ENCODE data around the gene CYB561.

The CYB561 gene

DNA sequence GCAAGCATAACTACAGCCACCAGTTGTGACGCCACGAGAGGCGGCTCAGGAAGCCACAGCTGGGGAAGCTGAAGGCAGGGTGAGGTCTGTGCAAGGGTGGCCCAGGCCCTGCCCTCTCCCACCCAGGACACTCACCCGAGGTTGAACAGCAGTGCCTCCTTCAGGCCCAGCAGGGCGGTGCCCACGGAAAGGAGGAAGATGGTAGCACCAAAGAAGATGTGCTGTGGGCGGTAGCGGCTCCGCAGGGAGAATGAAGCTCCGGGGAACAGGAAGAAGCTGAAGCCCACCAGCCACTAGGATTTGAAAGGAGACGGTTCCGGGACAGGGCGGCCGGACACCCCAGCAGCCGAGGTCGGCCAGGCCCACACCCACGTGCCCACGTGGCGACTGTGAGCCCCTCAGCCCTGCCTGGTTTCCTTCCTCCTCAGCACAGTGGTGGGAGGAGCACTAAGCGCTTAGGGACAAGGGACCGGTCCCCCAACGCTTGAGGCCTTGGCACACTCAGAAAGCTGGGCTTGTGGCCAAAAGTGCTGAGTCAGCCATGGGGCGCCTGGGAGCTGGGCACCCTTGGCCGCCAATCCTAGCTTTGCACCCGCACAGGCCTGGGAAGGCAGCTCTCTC is 11.0 kb downstream of the CYB561 start:
- DNase-seq (ENCODE audit: low spot score) = peak; percentile 70

DNA sequence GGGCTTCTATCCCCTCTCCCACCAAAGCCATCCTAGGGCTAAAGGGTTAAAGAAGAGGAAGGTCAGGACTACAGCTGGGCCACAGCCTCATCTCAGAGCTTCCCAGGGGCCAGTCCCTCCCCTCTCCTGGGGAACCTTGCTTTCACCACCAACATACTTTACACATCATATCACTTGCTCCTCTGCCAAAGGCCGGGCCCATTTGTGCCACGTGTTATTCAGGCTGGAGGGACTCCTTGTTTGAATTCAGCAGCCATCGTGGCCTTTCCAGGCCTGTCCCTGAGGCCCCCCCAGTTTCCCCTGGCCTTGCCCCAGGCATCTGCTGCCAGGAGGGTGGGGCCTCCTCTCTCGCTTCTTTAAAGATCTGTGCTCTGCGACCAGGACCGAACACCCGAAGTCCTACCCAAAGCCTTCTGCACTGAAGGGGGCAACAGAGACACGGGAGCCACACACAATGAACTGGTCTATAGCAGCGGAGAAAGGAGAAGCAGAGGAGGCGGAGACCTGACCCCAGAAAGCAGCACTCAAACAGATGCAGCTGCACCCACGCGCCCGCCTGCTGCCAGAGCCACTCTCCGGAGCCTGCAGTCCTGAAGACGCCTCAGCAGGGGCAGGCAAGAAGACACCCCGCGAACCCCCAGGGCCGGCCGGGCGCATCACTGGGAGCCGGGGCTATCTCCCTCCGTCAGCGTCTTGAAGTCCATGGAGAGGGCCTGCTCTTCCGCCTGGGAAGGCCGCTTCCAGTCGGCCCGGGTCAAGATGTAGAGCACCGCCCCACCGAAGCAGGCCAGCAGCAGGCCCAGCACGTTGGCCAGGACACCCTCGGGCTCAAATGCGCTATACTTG is 12.1 kb downstream of the CYB561 start:
- peak; percentile 33 for DNase-seq (ENCODE audit: low spot score)

DNA sequence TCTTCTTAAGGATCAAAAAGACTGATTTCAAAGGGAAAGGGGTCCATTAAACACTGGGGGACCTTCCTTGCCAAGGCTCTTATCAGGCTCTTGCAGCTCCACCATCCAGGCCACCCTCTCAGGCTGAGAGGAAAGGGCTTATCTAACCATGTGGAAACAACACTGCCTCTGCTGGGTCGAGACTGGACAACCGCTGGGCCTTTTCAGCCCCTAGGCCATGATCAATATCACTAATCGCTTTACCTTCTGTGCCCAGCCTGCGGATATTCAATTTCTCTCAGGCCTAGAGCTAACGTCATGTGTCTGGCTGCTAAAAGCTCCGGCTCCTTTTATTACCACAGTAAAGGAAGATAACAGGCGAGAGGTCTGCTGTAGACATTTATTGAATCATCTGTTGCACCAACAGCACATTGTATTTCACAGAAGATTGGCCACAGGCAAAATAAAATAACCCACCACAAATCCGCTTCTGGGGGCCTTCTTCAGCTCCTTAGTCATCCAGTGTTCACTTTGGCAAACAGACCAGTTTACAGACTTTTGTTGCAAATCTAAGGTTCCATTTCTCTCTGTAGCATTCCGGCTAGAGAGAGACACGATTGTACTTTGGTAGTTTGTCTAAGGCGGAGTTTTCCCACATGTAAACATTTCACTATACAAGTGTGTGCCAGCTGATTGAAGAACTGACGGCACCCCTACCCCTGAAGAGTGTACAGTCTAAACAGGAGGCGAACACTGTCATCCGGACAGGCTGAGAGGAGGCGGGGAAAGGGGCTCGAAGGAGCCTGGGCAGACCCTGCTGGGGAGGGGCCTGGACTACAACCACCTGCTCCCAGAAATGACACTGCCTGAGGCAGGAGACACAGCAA is 13.9 kb downstream of the CYB561 start:
- DNase-seq (ENCODE audit: low spot score) = no peak

DNA sequence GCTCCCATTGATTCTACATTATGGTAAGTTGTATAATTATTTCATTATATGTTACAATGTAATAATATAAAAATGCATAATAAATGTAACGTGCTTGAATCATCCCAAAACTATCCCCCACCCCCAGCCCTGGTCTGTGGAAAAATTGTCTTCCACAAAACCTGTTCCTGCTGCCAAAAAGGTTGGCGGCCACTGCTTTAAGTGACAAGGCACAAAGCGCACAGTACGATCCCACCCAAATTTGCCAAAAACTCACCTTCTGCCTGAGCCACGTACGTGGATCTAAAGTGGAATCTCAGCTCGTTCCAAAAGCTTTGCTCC is 14.5 kb downstream of the CYB561 start:
- DNase-seq (ENCODE audit: low spot score) = no peak

DNA sequence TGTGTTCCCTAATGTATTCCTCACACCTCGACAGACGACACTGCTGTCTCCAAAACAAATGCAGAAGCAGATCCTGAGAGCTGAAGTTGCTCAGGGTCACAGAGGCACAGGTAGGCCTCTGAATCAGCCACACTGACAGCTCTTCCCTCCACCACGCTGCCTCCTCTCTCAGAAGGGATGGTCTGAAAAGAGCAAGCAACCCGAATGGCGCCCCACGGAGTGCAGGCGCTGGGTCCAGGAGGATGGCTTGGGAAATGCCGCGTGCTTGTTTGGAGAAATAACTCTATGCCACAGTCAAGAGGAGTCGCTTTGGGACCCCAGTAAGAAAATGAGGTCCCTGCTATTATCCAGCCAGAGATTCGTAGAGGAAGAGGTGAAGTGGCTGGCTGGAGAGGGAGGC is 15.9 kb downstream of the CYB561 start:
- DNase-seq (ENCODE audit: low spot score) = no peak

DNA sequence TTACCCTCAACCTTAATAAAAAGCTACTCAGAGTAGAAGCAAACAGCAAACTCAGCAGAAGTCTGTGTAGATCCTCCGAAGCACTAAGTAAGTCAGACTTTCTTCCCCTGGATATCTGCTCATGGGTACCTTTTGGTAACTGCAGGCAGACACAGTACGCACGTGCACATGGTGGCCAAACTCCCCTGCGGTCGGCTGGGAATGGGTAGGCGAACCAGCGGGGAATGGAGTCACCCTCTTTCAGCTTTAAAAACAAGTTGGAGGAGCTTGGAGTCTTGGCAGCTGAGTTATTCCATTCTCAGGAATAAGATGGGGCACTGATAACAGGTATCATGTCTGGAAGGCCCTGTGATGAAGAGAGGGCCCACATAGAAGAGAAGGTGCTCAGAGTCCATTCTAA is 16.3 kb downstream of the CYB561 start:
- DNase-seq (ENCODE audit: low spot score) = no peak

DNA sequence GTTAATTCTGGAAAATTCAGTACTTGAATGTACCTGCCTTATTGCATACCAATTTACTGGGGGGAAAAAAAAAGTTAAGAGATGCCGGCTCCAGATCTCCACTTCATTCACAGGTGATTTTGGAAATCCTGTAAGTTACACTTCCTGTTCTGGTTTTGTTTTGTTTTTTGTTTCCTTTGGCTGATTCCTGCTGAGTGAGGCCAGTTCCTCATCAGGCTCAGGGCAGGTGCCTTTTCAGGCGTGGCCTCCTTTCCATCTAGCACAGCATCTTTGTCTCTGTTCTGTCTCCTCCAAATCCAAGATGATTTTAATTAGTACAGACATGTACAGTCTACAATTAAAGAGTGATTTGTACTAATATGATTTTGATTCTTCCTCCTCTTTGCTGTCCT is 19.2 kb downstream of the CYB561 start:
- no peak for DNase-seq (ENCODE audit: low spot score)

DNA sequence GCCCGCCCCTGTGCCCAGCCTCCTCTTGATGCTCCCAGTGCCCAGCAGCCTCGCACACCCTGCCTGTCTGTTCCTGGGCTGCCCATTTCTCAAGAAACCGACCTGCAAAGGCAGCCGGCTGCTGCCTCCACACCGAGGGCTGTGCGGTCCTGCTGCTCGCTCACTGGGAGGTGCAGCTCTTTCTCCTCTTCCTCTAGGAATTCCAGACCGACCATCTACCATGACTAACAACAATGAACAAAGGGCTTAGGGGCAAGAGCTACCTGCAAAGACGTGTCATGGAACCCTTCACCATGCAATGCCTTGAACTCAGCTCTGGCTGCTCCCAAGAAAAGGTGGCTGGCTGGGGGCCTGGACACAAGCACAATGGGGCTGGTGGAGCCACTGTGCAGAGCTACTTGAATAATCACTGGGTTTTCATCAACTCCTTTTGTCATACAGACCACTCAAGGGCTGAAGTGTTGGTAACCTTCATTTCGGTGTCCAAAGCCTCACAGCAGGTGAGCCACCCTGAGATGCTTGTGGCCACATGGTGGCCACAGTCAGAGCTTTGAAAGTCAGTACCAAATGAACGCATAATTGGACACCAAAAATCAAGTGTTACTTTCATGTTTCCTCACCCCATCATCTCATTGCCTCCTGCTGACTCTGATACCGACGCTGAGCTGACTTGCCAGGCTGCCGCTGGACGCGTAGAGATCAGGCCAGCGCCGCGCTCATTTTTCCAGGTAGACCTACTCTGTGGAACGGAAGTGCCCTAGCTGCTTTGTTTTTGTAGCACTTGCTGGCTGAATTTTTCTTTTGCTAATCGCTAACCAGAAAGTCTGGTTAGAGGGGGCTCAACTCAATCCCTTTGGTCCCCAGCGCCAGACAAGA is 19.8 kb downstream of the CYB561 start:
- DNase-seq (ENCODE audit: low spot score) = no peak

DNA sequence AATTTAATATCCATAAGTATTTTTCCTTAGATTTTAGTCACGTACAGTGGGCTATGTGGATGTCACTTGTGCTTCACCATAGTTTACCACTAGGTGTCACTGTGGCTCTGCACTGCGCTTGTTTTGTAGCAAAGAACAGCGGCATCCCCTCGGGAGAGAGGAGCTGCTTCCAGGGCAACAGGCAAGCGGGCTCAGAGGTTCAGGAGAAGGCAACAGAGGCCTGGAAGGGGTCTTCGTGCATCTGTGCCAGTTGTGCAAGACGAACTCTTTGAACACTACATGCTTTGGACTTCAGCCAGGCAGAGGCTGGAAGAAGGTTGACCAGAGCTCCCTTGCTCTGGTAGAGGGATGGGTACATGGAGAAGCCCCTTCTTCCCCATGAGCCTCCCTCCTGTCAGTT is 20.6 kb downstream of the CYB561 start:
- DNase-seq (ENCODE audit: low spot score) = peak; percentile 79

DNA sequence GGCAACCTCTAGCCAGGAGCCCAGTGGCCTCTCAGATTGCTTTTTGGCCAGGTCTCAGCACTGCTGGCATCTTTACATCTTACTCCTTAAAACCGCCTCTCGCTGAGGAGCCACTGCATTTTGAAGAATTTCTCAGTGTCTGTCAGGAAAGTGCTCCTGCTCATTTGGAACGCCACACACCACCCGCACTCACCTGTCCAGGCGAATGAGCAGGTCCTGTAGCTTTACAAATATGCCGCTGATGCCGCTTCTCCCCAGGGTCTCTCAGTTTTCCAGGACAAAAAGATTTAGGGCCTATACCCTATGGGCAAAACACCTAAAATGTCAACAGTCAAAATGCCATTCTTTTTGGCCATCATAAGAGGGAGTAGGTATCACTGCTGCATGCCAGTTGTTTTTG is 22.1 kb downstream of the CYB561 start:
- DNase-seq (ENCODE audit: low spot score) = no peak

DNA sequence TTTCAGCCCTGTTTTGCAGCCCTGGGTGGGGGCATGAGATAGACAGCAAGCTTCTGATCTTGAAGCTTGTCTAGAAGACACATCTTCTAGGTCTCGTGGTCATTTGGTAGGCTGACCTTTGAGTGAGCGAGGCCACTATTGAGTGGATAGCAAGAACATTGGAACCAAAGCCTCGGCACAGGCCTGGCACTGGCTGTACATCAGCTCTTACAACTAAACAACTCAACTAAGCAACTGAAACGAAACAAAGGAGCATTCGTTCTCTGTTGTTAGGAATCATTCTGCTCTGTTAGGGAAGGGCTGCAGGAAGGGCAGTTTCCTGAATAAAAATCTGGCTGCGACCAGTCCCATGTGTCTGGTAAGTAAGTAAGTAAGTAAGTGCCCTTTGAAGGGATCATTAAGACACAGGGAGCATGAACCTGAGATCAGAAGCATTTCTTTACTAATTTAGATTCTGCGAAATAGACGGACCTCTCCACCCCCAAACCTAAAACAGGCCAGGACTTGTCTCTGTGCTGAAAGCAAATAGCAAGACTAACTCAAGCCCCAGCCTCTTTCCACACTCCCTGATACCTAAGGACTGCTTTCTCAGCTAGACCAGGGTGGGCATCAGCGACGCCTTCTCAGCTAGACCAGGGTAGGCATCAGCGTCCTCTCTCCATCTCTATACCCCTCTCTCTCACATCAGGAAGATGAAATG is 22.7 kb downstream of the CYB561 start:
- no peak for DNase-seq (ENCODE audit: low spot score)

DNA sequence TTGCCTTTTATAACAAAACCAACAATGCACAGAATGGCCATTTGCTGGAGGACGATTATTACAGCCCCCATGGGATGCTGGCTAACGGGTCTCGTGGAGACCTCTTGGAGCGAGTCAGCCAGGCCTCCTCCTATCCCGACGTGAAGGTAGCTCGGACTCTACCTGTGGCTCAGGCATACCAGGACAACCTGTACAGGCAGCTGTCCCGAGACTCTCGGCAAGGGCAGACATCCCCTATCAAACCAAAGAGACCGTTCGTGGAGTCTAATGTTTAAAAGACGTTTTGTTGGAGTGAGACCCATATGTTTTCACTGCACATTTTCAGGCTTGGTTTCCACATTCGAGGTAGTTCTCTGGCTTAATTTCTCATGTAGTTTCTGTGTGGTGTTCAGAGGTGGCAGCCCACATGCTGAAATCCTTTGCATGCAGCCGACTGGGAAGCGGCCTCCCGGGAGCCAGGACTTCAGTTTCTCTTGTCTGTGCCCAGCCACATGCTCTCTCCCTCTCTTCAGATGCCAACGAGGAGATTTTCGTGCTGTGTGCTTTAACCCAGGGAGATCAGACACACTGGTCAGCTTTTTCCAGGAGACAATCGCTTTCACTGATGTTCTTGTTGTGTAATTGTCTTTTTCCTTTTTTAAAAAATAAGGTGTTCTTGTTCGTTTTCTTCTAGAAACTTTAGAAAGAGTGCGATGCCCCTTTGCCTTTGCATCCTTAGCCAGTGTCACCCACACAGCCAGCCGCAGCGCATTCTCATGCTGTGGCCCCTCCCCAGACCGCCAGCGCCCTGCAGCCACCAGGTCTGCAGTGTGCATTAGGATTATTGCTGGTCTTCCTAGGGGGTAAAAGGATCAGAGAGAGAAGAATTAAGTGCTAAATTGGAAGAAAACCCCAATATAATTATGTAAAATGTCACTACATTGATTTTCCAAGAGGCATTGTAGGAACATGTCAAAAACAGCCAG is 24.1 kb downstream of the CYB561 start:
- DNase-seq (ENCODE audit: low spot score) = no peak

DNA sequence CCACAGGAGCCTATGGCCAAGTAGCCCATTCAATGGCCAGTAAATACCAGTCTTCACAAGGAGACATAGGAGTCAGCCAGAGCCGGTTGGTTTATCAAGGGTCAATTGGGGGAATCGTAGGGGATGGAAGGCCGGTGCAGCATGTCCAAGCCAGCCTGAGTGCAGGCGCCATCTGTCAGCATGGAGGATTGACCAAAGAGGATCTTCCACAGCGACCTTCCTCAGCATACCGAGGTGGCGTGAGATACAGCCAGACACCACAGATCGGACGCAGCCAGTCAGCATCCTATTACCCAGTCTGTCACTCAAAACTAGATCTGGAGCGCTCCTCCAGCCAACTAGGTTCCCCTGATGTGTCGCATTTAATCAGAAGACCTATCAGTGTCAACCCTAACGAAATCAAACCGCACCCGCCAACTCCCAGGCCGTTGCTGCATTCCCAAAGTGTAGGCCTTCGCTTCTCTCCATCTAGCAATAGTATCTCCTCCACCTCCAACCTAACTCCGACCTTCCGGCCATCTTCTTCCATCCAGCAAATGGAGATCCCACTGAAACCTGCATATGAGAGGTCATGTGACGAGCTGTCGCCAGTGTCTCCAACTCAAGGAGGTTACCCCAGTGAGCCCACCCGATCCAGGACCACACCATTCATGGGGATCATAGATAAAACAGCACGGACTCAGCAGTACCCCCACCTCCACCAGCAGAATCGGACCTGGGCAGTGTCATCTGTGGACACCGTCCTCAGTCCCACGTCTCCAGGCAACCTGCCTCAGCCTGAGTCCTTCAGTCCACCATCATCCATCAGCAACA is 25.0 kb downstream of the CYB561 start:
- DNase-seq (ENCODE audit: low spot score) = no peak

DNA sequence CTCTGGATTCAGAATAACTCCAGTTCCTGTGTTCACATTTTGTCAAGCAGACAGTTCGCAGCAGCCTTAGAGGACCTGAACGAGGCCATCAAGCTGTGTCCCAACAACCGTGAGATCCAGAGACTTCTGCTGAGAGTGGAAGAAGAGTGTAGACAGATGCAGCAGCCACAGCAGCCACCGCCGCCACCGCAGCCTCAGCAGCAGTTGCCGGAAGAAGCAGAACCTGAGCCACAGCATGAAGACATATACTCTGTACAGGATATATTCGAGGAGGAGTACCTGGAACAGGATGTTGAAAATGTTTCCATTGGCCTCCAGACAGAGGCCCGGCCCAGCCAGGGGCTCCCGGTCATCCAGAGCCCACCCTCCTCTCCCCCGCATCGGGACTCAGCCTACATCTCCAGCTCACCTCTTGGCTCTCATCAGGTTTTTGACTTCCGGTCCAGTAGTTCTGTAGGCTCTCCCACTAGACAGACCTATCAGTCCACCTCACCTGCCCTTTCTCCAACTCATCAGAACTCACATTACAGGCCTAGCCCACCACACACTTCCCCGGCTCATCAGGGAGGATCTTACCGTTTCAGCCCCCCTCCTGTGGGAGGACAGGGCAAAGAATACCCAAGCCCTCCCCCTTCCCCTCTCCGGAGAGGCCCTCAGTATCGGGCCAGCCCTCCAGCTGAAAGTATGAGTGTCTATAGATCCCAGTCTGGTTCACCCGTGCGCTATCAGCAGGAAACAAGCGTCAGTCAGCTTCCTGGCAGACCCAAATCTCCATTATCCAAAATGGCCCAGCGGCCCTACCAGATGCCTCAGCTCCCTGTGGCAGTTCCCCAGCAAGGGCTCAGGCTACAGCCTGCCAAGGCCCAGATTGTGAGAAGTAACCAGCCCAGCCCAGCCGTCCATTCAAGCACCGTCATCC is 25.9 kb downstream of the CYB561 start:
- no peak for DNase-seq (ENCODE audit: low spot score)

DNA sequence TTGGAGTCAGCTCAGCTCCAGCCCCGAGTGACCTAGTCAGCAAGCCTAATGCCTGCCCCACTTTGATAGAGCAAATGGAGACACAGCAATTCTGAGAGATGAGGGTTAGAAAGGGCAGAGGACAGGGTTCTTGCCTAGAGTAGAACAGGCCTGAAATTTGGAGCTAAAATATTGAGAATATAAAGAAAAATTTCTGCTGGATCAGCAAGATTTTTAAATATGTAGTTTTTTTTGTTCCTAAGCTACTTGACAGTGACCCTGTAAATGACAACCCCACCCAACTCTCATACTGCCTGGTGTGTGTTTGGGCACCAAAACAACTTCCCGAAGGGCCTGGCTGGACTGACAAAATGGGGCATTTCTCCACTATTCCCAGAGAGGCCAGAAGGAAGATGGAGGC is 26.7 kb downstream of the CYB561 start:
- DNase-seq (ENCODE audit: low spot score) = no peak

DNA sequence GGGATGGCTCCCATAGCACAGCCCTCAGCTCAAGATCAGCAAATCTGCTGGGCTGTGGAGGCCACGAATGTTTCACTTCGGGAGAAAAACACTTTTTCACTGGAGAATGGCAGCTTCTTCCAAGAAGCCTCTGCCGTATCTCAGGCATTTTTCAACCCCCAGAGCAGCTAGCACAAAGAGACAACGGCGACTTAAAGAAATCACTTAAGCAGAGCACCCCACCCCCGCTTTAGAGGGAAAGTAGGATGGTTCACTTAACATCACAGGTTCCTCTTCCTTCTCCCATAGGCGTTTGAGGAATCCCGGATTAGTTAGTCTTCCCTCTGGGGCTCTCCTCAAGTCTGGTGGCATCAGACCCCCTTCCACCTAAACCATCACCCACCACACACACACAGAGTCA is 27.6 kb downstream of the CYB561 start:
- DNase-seq (ENCODE audit: low spot score) = no peak

DNA sequence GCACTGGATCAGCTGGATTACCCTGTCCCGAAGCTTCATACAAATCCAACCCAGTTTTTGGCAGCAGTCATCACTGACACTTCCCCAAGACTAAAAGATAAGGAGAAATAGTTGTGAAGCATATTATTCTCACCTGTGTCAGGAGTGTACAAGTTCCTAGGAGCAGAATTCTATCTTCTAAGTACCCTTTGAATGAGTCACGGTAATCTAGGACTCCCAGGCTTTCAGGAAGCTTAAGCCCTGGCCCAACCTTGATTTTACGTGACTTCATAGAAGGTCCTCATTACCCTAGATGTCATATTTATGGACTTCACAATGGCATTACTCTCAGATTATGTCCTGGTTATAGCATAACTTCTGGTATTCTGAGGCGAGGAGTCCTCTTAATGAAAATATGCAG is 31.9 kb downstream of the CYB561 start:
- no peak for DNase-seq (ENCODE audit: low spot score)

DNA sequence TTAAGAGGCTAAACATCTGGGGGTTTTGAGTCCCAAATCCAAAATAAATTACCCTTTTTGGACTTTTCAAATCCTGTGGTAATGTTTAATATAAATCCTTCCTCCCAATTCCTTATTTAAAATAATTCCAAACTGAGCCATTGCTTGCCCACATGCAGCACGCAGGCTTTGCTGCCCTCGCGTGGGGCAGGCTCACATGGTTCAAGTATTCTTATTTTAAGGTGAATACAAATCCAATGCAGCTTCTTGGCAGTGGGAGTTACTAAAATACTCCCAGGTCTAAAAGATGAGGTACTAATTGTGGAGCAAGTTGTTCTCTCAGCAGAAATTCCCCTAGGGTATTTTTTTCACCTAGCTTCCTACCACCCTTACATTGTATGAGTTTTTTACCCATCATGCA is 33.0 kb downstream of the CYB561 start:
- no peak for DNase-seq (ENCODE audit: low spot score)
